Neural crest cell (in vitro differentiated cells): ENCODE measurements around the gene ARMCX1. TPM values are rescaled to one million over a fixed set of nuclear protein-coding genes. Genes with fewer than 3 reads are reported as not detected.

Source experiments
- DNase-seq: peaks from one replicate; pipeline ENCODE4 v3.0.0; 2021; ENCODE audit warnings: low read depth, mixed read lengths, low spot score
- H3K27ac Mint-ChIP-seq: one replicate; pipeline ENCODE4 v1.8.0; 2021; ENCODE audit warnings: mild to moderate bottlenecking, mixed read lengths; ENCODE audit not compliant: unreplicated experiment
- H3K27me3 Mint-ChIP-seq: 2 replicates; pipeline ENCODE4 v1.8.0; 2021; ENCODE audit warnings: low read depth, mild to moderate bottlenecking, mixed read lengths
- H3K36me3 Mint-ChIP-seq: 2 replicates; pipeline ENCODE4 v1.8.0; 2021; ENCODE audit warnings: low read depth, mild to moderate bottlenecking, mixed read lengths
- H3K4me1 Mint-ChIP-seq: 2 replicates; pipeline ENCODE4 v1.8.0; 2021; ENCODE audit warnings: mixed read lengths
- H3K4me3 Mint-ChIP-seq: one replicate; pipeline ENCODE4 v1.8.0; 2021; ENCODE audit warnings: mild to moderate bottlenecking, mixed read lengths
- H3K9me3 Mint-ChIP-seq: 2 replicates; pipeline ENCODE4 v1.8.0; 2021; ENCODE audit warnings: mixed read lengths
- total RNA-seq: library from RNA; stranded (reverse); gene quantifications from 2 replicates; pipeline ENCODE4 v1.2.1, GENCODE V29; 2021
- TF ChIP-seq, protein P1 (sequence below): fragments of 200-600 bp; sonication (generic); conservative IDR thresholded peaks from 2 replicates; pipeline ENCODE4 v1.5.0; 2021; ENCODE audit warnings: antibody characterized with exemption, mild to moderate bottlenecking

ARMCX1 gene
- total RNA-seq, 1 donor from 2014 or later, result 30.0 TPM

DNA sequence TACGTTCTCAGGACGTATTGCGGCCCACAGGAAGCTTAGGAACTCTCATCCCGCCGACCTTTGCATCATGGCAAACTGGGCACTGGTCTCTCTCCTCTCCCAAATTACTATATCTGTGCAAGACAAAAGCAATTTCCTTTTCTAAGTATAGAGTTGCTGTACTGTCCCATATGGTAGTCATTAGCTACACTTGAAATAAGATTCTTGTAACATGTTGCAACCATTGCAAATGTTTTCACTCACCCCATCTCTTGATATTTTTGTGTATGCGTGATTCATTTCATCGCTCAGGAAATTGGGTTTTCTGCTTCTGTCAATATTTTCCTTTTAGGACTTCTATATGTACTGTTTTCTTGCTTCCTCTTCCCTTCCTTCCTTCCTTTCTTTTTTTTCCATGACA lies 51.7 kb downstream of the ARMCX1 start:
- no peaks in the 10 kb centered on the region for H3K9me3 Mint-ChIP-seq
- no peaks in the 10 kb centered on the region for H3K27me3 Mint-ChIP-seq
- H3K4me3 Mint-ChIP-seq, result no peak overlapping the region
- no peak for DNase-seq
- H3K27ac Mint-ChIP-seq, result no peak overlapping the region
- TF ChIP-seq, protein P1, sequence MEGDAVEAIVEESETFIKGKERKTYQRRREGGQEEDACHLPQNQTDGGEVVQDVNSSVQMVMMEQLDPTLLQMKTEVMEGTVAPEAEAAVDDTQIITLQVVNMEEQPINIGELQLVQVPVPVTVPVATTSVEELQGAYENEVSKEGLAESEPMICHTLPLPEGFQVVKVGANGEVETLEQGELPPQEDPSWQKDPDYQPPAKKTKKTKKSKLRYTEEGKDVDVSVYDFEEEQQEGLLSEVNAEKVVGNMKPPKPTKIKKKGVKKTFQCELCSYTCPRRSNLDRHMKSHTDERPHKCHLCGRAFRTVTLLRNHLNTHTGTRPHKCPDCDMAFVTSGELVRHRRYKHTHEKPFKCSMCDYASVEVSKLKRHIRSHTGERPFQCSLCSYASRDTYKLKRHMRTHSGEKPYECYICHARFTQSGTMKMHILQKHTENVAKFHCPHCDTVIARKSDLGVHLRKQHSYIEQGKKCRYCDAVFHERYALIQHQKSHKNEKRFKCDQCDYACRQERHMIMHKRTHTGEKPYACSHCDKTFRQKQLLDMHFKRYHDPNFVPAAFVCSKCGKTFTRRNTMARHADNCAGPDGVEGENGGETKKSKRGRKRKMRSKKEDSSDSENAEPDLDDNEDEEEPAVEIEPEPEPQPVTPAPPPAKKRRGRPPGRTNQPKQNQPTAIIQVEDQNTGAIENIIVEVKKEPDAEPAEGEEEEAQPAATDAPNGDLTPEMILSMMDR, result no peak
- H3K4me1 Mint-ChIP-seq, result peaks cover 7% of the 10 kb centered on the region
- H3K36me3 Mint-ChIP-seq, result no peaks in the 10 kb centered on the region

Other genes starting within 250 kb of the ARMCX1 start
- 31.7 and 32.2 TPM in 2 replicates for gene TIMM8A, start 201.8 kb upstream of the ARMCX1 start, total RNA-seq
- gene BTK, start 164.4 kb upstream of the ARMCX1 start, total RNA-seq, result 0.64 TPM in 1 of 2 replicates, not detected in the other
- gene RPL36A, start 159.5 kb upstream of the ARMCX1 start, total RNA-seq, result 316 and 347 TPM in 2 replicates
- gene GLA, start 142.6 kb upstream of the ARMCX1 start, total RNA-seq, result 48.0 and 50.7 TPM in 2 replicates
- gene HNRNPH2, start 142.3 kb upstream of the ARMCX1 start, total RNA-seq, result 73.3 and 74.0 TPM in 2 replicates
- gene ARMCX4, start 65.1 kb upstream of the ARMCX1 start, total RNA-seq, result 24.2 and 26.2 TPM in 2 replicates
- 65.6 and 67.8 TPM in 2 replicates for gene ARMCX6, start 67.5 kb downstream of the ARMCX1 start, total RNA-seq
- 46.1 and 49.1 TPM in 2 replicates for gene ARMCX3, start 72.6 kb downstream of the ARMCX1 start, total RNA-seq
- 79.9 and 85.6 TPM in 2 replicates for gene ARMCX2, start 109.3 kb downstream of the ARMCX1 start, total RNA-seq